GM12878 (cell line): ENCODE measurements around the gene TRPV5. TPM values are rescaled to one million over a fixed set of nuclear protein-coding genes. Genes with fewer than 3 reads are reported as not detected.
A peak's percentile ranks its signal among the peaks of the same experiment; 100 is the strongest.

Experiments
- ATAC-seq: fragments of 200-7000 bp; cut with Tn5 transposase; 3 replicates; pipeline ENCODE4 v1.9.1; 2020; ENCODE audit warnings: mild to moderate bottlenecking, moderate library complexity
- BruUV-seq: library from RNA; stranded (reverse); fragments of 400-500 nt; replicated peaks from 2 replicates; lab custom pipeline; 2021; lab: Mats Ljungman, UMichigan
- CTCF ChIA-PET: fragments of 300-600 bp; sonication (Branson Sonifier 250); formaldehyde crosslinking; extraction: SDS; loops from one replicate; lab custom pipeline; 2021; ENCODE audit warnings: inconsistent platforms; lab: Yijun Ruan, JAX
- POLR2A ChIA-PET: fragments of 350-600 bp; formaldehyde crosslinking; extraction: SDS; loops from one replicate; lab custom pipeline; 2021; ENCODE audit warnings: inconsistent platforms; lab: Charles Lee
- RAD21 ChIA-PET: fragments of 300-600 bp; sonication (Branson Sonifier 250); formaldehyde crosslinking; loops from one replicate; lab custom pipeline; 2023; ENCODE audit warnings: antibody characterized with exemption; ENCODE audit not compliant: unreplicated experiment; lab: Charles Lee
- SMC1A ChIA-PET: fragments of 300-600 bp; sonication (Branson Sonifier 250); formaldehyde crosslinking; loops from one replicate; lab custom pipeline; 2023; ENCODE audit not compliant: unreplicated experiment, uncharacterized antibody; lab: Charles Lee
- DNase-seq: peaks from one replicate; pipeline ENCODE4 v3.0.0-alpha.2; 2011; ENCODE audit warnings: low read depth, low spot score
- FAIRE-seq: peaks from 3 replicates; lab custom pipeline; 2011; peaks lifted over from hg19 to GRCh38; lab: Jason Lieb, UNC
- H2AFZ ChIP-seq: 2 replicates; pipeline ENCODE4 v1.6.0; 2011; ENCODE audit warnings: low read depth, low read length, control low read depth; ENCODE audit not compliant: control insufficient read depth
- H3K27ac ChIP-seq: 2 replicates; pipeline ENCODE4 v1.5.1; 2011; ENCODE audit warnings: control low read depth; ENCODE audit not compliant: control insufficient read depth, insufficient read depth
- H3K27me3 ChIP-seq, 2 experiments: replicated peaks in 1 of 2; 2 replicates each; pipeline versions ENCODE4 v1.6.0 to v1.6.1; 2011; ENCODE audit warnings: low read length in 1 of 2; ENCODE audit not compliant: control insufficient read depth in 2 of 2, insufficient read depth in 2 of 2
- H3K36me3 ChIP-seq, 2 experiments: 2 replicates each; pipeline ENCODE4 v1.5.1; 2011; ENCODE audit warnings: low read length in 1 of 2; ENCODE audit not compliant: control insufficient read depth in 2 of 2, insufficient read depth in 2 of 2
- H3K4me1 ChIP-seq: 2 replicates; pipeline ENCODE4 v1.6.1; 2011; ENCODE audit warnings: mild to moderate bottlenecking, low read length, moderate library complexity, mixed read lengths; ENCODE audit not compliant: control insufficient read depth, insufficient read depth
- H3K4me2 ChIP-seq: 2 replicates; pipeline ENCODE4 v1.6.0; 2011; ENCODE audit warnings: control low read depth; ENCODE audit not compliant: control insufficient read depth, insufficient read depth
- H3K4me3 ChIP-seq: fragments of 200-600 bp; sonication (generic); 2 replicates; pipeline ENCODE4 v1.5.1; 2016
- H3K79me2 ChIP-seq: 2 replicates; pipeline ENCODE4 v1.6.0; 2011; ENCODE audit warnings: low read length; ENCODE audit not compliant: control insufficient read depth, insufficient read depth
- H3K9ac ChIP-seq: 2 replicates; pipeline ENCODE4 v1.8.0; 2011; ENCODE audit warnings: low read length, control low read depth, mixed read lengths; ENCODE audit not compliant: control insufficient read depth, insufficient read depth
- H3K9me3 ChIP-seq: replicated peaks from 3 replicates; pipeline ENCODE4 v1.5.1; 2011; ENCODE audit warnings: mild to moderate bottlenecking, low read length; ENCODE audit not compliant: control insufficient read depth, insufficient read depth
- H4K20me1 ChIP-seq: 2 replicates; pipeline ENCODE4 v1.6.0; 2011; ENCODE audit not compliant: control insufficient read depth, insufficient read depth
- BRCA1 ChIP-seq: IDR thresholded peaks from 2 replicates; pipeline ENCODE4 v1.6.1; 2011; ENCODE audit warnings: low read depth, low read length, improper control_type of control experiment
- CTCF ChIP-seq, 3 experiments: IDR thresholded peaks in 2 of 3; conservative IDR thresholded peaks in 1 of 3; 2 replicates each; pipeline ENCODE4 v1.5.1; 2011; ENCODE audit warnings: low read depth in 3 of 3, low read length in 3 of 3, mild to moderate bottlenecking in 3 of 3, control low read depth in 2 of 3, moderate library complexity in 2 of 3, inconsistent platforms in 1 of 3, mixed read lengths in 1 of 3; ENCODE audit not compliant: control insufficient read depth in 2 of 3, insufficient read depth in 1 of 3; ENCODE audit errors: extremely low read depth in 1 of 3
- ESRRA ChIP-seq: IDR thresholded peaks from 2 replicates; pipeline ENCODE4 v1.6.1; 2012; ENCODE audit warnings: mild to moderate bottlenecking, low read length, improper control_type of control experiment
- HDAC6 ChIP-seq: fragments of 200-600 bp; sonication (generic); IDR thresholded peaks from one replicate; pipeline ENCODE4 v1.8.0; 2017; ENCODE audit warnings: antibody characterized with exemption; ENCODE audit not compliant: unreplicated experiment
- IKZF1 ChIP-seq: fragments of 450-650 bp; conservative IDR thresholded peaks from 2 replicates; pipeline ENCODE4 v1.6.1; 2017; ENCODE audit warnings: antibody characterized with exemption, mild to moderate bottlenecking
- MTA3 ChIP-seq: IDR thresholded peaks from 2 replicates; pipeline ENCODE4 v1.6.1; 2012; ENCODE audit warnings: low read length, inconsistent platforms, borderline replicate concordance
- MXI1 ChIP-seq: fragments of 150-350 bp; IDR thresholded peaks from 2 replicates; pipeline ENCODE4 v1.6.1; 2011; ENCODE audit warnings: low read depth, mild to moderate bottlenecking, inconsistent platforms, low read length, improper control_type of control experiment
- NBN ChIP-seq: fragments of 450-650 bp; IDR thresholded peaks from 2 replicates; pipeline ENCODE4 v1.6.1; 2016
- NKRF ChIP-seq: fragments of 450-650 bp; conservative IDR thresholded peaks from 2 replicates; pipeline ENCODE4 v1.6.1; 2017; ENCODE audit warnings: mild to moderate bottlenecking, moderate library complexity
- NR2C1 ChIP-seq: fragments of 450-650 bp; IDR thresholded peaks from 2 replicates; pipeline ENCODE4 v1.6.1; 2017; ENCODE audit warnings: antibody characterized with exemption, mild to moderate bottlenecking, moderate library complexity
- PAX5 ChIP-seq: IDR thresholded peaks from 2 replicates; pipeline ENCODE4 v1.6.1; 2011; ENCODE audit warnings: low read depth, low read length, borderline replicate concordance
- PML ChIP-seq: IDR thresholded peaks from 2 replicates; pipeline ENCODE4 v1.6.1; 2012; ENCODE audit warnings: low read length, inconsistent platforms
- POLR2A ChIP-seq: IDR thresholded peaks from 2 replicates; pipeline ENCODE4 v1.6.1; 2011; ENCODE audit warnings: low read depth, mild to moderate bottlenecking, low read length
- WRNIP1 ChIP-seq: IDR thresholded peaks from 2 replicates; pipeline ENCODE4 v1.6.1; 2011; ENCODE audit warnings: low read depth, low read length, improper control_type of control experiment, borderline replicate concordance
- YY1 ChIP-seq: IDR thresholded peaks from 2 replicates; pipeline ENCODE4 v1.6.1; 2011; ENCODE audit warnings: low read depth, mild to moderate bottlenecking, low read length
- WGBS: methylation state at CpG from one replicate; pipeline ENCODE4 v1.1.6; 2016; ENCODE audit warnings: low lambda C conversion rate; ENCODE audit not compliant: insufficient replicate concordance, insufficient coverage; ENCODE audit errors: missing lambda C conversion rate; 5-methylcytosine and 5-hydroxymethylcytosine counted together
- in situ Hi-C: fragments of 300-500 bp; cut with MboI; formaldehyde crosslinking; loops from 9 replicates; pipeline ENCODE4 v1.14.3; 2018; ENCODE audit warnings: mixed read lengths
- intact Hi-C: fragments of 100-400 bp; cut with micrococcal nuclease; formaldehyde crosslinking; loops from one replicate; pipeline ENCODE4 v1.14.2; 2022; ENCODE audit not compliant: unreplicated experiment
- polyA plus RNA-seq, 11 experiments: library from polyadenylated mRNA; depleted of rRNA in 4 of 11; unstranded in 6 of 11; stranded (reverse) in 5 of 11; fragments of >200 nt; fragmentation: Nextera tagmentation in 4 of 11; fragmentation: Illumina TruSeq in 1 of 11; extraction: Ambion mirVana in 4 of 11; extraction: Trizol in 1 of 11; gene quantifications; 1 replicate in 1 of 11; 2 replicates in 10 of 11; pipeline versions ENCODE4 v1.2.1 to v1.2.3, GENCODE V29; 2011 to 2016; ENCODE audit warnings: inconsistent platforms in 2 of 11, missing spikeins in 2 of 11, low read depth in 1 of 11
- total RNA-seq, 4 experiments: library from RNA; depleted of rRNA in 3 of 4; stranded (reverse); fragments of >200 nt in 3 of 4; fragmentation: Illumina TruSeq in 1 of 4; extraction: Trizol in 1 of 4; gene quantifications; 2 replicates each; pipeline versions ENCODE4 v1.2.1 to v1.2.3, GENCODE V29; 2013 to 2021

The TRPV5 gene
- total and polyA plus RNA-seq, 10 of the 15 experiments (the other 5 are each of a cell fraction or from before 2014, with no cell fraction given), result not detected

- TF ChIP-seq NKRF (no peak), POLR2A (no peak), NR2C1 (no peak), PAX5 (no peak), IKZF1 (no peak), PML (no peak), BRCA1 (no peak), MXI1 (no peak)
Observed at GRCh38 chr7:142961595-142961972, 28.0 kb upstream of the TRPV5 start (continued).

GRCh38 chr7:142960955-142961512, 27.5 kb upstream of the TRPV5 start:
- H3K36me3 ChIP-seq, result no peaks in the 10 kb centered on the region
- no peak overlapping the region for H3K27ac ChIP-seq
- in situ Hi-C loops (no loop called here), intact Hi-C loops (no loop called here)
- no peak for DNase-seq
- 2% methylated on average over 5 of the region's 5 CpGs for WGBS
- no peaks in the 10 kb centered on the region; a peak in 3 of 4 replicates for H3K27me3 ChIP-seq
- no peaks in the 10 kb centered on the region for H3K4me1 ChIP-seq
- FAIRE-seq, result no peak
- ChIA-PET SMC1A (interaction anchor here (1.2 kb wide), 2 partner anchors 79 to 80 kb away, joined by 3 read pairs; no protein-coding TSS in a partner anchor), RAD21 (interaction anchor here (1.4 kb wide), 1 partner anchor 80 kb away, joined by 4 read pairs; no protein-coding TSS in a partner anchor), POLR2A (no interaction called here), CTCF (interaction anchor here (0.7 to 1.4 kb wide), 8 partner anchors 9 to 1188 kb away, joined by 3 to 6 read pairs (median 4); no protein-coding TSS in a partner anchor)
- H3K9ac ChIP-seq, result no peak overlapping the region
- H3K9me3 ChIP-seq, result no peaks in the 10 kb centered on the region; the same call in 2 of the 3 replicates
- BruUV-seq, result no TSS peak
- TF ChIP-seq CTCF (IDR thresholded peaks at IDR 0.05 in 2 of 3, conservative IDR thresholded peaks at IDR 0.05 in 1 of 3; ENCODE audit: control insufficient read depth in 2 of 3, extremely low read depth in 1 of 3, insufficient read depth in 1 of 3, low read depth in 3 of 3, low read length in 3 of 3) (peak; percentile 21 to 25 (median 24); a peak in 4 of 6 replicates), NBN (no peak), MTA3 (no peak), WRNIP1 (no peak), HDAC6 (no peak), ESRRA (no peak), YY1 (no peak)
- no peak overlapping the region for H3K4me3 ChIP-seq
- ATAC-seq, result peak; percentile 51
- H3K4me2 ChIP-seq, result no peak overlapping the region
- no peak overlapping the region for H2AFZ ChIP-seq
- no peaks in the 10 kb centered on the region for H4K20me1 ChIP-seq
- H3K79me2 ChIP-seq, result no peaks in the 10 kb centered on the region
